GM21717 (cell line): ENCODE measurements around the gene CCSER1.
A peak's percentile ranks its signal among the peaks of the same experiment; 100 is the strongest.
"Not testable (repeated sequence)": the region's sequence is repeated elsewhere in the genome, so short reads cannot be mapped to it uniquely, and the experiment has no call there.

Experiments
- ATAC-seq: cut with Tn5 transposase; IDR thresholded peaks from one replicate; pipeline ENCODE4 v1.9.1; 2021; ENCODE audit warnings: mild to moderate bottlenecking, moderate library complexity; ENCODE audit not compliant: unreplicated experiment

Gene CCSER1

GRCh38 chr4:91226867-91227266, 1099.7 kb downstream of the CCSER1 start:
- ATAC-seq, result no peak

GRCh38 chr4:91228659-91229058, 1101.5 kb downstream of the CCSER1 start:
- ATAC-seq, result no peak

GRCh38 chr4:91233164-91233563, 1106.0 kb downstream of the CCSER1 start:
- no peak for ATAC-seq

- ATAC-seq, result no peak
Observed at GRCh38 chr4:91243132-91243531, 1115.9 kb downstream of the CCSER1 start.

- no peak for ATAC-seq
Observed at GRCh38 chr4:91256043-91256442, 1128.8 kb downstream of the CCSER1 start.

- ATAC-seq, result no peak
Observed at GRCh38 chr4:91256751-91257150, 1129.6 kb downstream of the CCSER1 start.

- no peak for ATAC-seq
Observed at GRCh38 chr4:91257721-91258120, 1130.5 kb downstream of the CCSER1 start.

- ATAC-seq, result no peak
Observed at GRCh38 chr4:91258326-91258725, 1131.1 kb downstream of the CCSER1 start.

- ATAC-seq, result no peak
Observed at GRCh38 chr4:91267543-91267942, 1140.3 kb downstream of the CCSER1 start.

GRCh38 chr4:91268481-91268880, 1141.3 kb downstream of the CCSER1 start:
- not testable (repeated sequence) for ATAC-seq

- ATAC-seq, result no peak
Observed at GRCh38 chr4:91268913-91269312, 1141.7 kb downstream of the CCSER1 start.

- ATAC-seq, result no peak
Observed at GRCh38 chr4:91279899-91280298, 1152.7 kb downstream of the CCSER1 start.

GRCh38 chr4:91280551-91281290, 1153.5 kb downstream of the CCSER1 start:
- no peak for ATAC-seq

GRCh38 chr4:91282217-91282616, 1155.0 kb downstream of the CCSER1 start:
- ATAC-seq, result no peak

GRCh38 chr4:91283726-91284230, 1156.6 kb downstream of the CCSER1 start:
- ATAC-seq, result no peak

GRCh38 chr4:91284480-91284879, 1157.3 kb downstream of the CCSER1 start:
- no peak for ATAC-seq

- ATAC-seq, result no peak
Observed at GRCh38 chr4:91285487-91285886, 1158.3 kb downstream of the CCSER1 start.

- ATAC-seq, result no peak
Observed at GRCh38 chr4:91288702-91289311, 1161.6 kb downstream of the CCSER1 start.

- no peak for ATAC-seq
Observed at GRCh38 chr4:91298156-91298700, 1171.0 kb downstream of the CCSER1 start.

GRCh38 chr4:91298824-91299223, 1171.6 kb downstream of the CCSER1 start:
- no peak for ATAC-seq

GRCh38 chr4:91302120-91302519, 1174.9 kb downstream of the CCSER1 start:
- ATAC-seq, result peak; percentile 49

- no peak for ATAC-seq
Observed at GRCh38 chr4:91304292-91304691, 1177.1 kb downstream of the CCSER1 start.
